GM21528 (cell line): ENCODE data around the gene FRMD6.
"Not testable (repeated sequence)": the region's sequence is repeated elsewhere in the genome, so short reads cannot be mapped to it uniquely, and the experiment has no call there.

Experiments
- ATAC-seq: cut with Tn5 transposase; IDR thresholded peaks from one replicate; pipeline ENCODE4 v1.9.1; 2021; ENCODE audit warnings: mild to moderate bottlenecking, moderate library complexity; ENCODE audit not compliant: unreplicated experiment, low FRiP score

Gene FRMD6

DNA sequence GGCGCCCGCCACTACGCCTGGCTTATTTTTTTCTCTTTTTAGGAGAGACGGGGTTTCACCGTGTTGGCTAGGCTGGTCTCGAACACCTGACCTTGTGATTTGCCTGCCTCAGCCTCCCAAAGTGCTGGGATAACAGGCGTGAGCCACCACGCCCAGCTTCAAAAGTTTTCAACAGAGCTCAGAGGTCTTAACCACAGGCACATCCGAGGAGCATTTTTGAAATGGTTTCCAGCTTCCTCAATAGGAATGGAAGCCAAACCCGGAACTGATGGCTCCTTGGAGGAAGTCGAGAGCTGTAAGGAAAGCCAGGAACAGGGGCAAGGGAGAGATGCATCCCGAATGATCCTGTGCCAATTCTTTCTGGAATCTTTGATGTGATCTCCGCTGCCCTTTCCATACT is 114.0 kb downstream of the FRMD6 start:
- ATAC-seq, result not testable (repeated sequence)

DNA sequence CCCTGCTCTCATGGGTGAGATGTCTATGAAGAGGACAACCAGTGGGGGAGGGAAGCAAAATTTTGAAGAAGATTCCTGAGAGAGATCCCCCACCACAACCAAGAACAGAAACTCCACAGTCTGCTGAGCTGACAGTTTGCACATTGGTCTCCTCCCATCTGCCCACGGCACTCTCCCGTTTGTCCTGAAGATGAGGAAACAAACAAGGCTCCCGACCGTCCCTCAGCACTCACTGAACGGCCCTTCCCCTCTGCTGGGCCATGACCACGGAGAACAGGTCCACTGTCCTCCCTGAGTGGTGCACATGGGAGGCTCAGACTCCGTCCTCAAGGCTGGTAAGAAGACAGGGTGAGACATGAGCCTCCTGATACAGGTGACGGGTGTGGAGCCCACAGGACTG is 114.9 kb downstream of the FRMD6 start:
- not testable (repeated sequence) for ATAC-seq

DNA sequence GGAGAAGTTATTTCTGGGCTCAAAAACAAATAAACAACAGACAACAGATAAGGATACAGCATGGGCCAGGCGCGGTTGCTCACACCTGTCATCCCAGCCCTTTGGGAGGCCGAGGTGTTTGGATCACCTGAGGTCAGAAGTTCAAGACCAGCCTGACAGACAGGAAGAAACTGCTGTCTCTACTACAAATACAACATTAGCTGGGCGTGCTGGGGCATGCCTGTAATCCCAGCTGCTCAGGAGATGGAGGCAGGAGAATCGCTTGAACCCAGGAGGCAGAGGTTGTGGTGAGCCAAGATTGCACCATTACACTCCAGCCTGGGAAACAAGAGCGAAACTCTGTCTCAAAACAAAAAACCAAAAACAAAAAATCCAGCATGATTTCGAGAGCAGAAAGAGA is 117.6 kb downstream of the FRMD6 start:
- ATAC-seq, result not testable (repeated sequence)

DNA sequence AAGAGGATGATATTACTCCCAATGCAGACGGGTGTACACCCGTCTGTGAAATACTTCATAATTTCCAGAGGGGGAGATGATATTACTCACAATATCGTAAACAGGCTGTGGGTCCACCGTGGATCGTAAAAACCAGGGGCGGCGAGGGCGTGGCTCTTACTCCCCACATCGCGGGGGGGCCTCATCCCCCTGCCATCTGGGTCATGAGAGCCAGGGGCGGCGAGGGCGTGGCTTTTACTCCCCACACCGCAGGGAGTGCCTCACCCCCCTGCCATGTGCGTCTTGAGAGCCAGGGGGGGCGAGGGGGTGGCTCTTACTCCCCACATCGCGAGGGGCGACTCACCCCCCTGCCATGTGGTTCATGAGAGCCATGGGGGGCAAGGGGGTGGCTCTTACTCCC is 122.5 kb downstream of the FRMD6 start:
- no peak for ATAC-seq

DNA sequence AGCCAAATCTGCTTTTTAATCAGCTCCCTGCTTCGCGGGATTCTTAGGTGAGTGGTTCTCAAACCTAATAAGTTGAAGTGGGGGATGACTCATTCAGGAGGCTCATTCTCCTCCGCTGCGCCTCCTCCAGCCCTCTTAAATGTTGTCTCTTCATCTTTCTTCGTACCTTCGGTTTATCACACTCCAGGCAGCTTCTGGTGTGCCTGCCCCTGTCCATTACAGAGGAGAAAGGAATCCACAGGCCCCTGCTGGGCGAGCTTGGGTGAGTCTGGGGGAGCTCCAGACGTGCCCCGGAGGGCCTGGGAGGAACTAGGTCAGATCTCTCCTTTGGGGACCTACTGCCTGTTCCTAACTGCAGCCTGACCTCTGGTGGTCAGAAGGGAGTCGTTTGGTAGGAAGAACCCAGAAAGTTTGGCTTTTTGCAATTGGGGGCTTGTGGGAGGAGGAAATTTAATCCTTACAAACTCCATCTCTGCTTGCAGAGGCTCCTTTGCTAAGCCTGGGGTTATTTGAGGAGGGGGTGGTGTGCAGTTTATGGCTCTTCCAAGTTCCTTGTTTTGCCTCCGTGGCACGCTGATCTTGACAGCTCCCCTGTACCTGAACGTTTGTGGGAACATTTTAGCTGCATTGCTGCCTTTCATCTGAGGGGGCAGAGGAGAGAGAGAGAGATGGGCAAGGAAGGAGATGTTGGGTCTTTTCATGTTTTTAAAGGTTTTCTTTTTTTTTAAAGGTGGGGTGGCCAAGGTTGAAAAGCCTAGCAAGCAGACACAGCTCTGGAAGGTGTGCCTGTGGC is 124.6 kb downstream of the FRMD6 start:
- no peak for ATAC-seq

DNA sequence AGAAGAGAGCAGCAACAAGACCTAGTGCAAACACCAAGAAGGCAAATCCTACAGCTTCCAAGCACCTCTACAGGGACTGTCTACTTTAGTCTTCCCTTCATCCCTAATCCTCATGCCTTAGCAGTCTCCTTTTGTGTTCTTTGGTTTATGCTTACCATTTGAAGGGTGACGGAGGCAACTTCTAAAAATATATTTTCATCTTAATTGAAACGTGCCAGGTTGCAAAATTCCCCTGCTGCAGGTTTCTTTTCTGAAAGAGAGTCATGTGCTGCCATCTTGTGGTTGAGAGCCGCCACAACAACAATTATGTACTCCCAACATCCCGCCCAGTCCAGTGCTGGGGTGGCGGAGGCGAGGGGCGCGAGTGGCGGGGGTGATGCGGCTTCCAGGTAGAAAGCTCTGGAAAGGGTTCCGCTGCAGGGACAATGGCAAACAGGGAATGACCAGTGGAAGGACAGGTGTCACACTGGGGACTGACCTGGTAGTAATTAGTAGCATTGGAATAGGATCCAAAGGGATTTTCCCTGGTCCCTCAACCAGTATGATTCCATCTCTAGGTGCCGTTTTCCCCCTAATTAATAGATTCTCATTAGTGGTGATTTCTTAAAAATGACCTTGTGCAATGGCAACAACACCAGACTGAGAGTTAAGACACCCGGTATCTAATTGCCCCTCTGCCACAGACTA is 128.4 kb downstream of the FRMD6 start:
- no peak for ATAC-seq
